Measurements from ENCODE around the gene HOXA11.
A peak's percentile ranks its signal among the peaks of the same experiment; 100 is the strongest.

Gene HOXA11

GRCh38 chr7:27152816-27153442 is 32.1 kb downstream of the HOXA11 start:
- peak overlapping the region; percentile 97 to 100 (median 99) for H3K27ac Mint-ChIP-seq
- H3K4me1 Mint-ChIP-seq: peaks cover 41% of the 10 kb centered on the region
- H3K9me3 Mint-ChIP-seq: no peaks in the 10 kb centered on the region
- H3K4me3 Mint-ChIP-seq: peak overlapping the region; percentile 95 to 98 (median 96)
- H3K36me3 Mint-ChIP-seq (ENCODE audit: low read depth): peaks cover 45% of the 10 kb centered on the region
- peaks cover 4% of the 10 kb centered on the region for H3K27me3 Mint-ChIP-seq (ENCODE audit: low read depth)
- no peak for TF ChIP-seq CTCF (IDR thresholded peaks at IDR 0.05; ENCODE audit: unreplicated experiment in 3 of 3)

- peak within 1 kb of the TSS; percentile 95 to 98 (median 96) for H3K4me3 Mint-ChIP-seq
- no peak for TF ChIP-seq CTCF (IDR thresholded peaks at IDR 0.05; ENCODE audit: unreplicated experiment in 3 of 3)
- peaks cover 4% of the 10 kb centered on the region for H3K27me3 Mint-ChIP-seq (ENCODE audit: low read depth)
- peaks cover 40% of the 10 kb centered on the region for H3K4me1 Mint-ChIP-seq
- peak within 1 kb of the TSS; percentile 97 to 100 (median 99) for H3K27ac Mint-ChIP-seq
- peaks cover 48% of the 10 kb centered on the region for H3K36me3 Mint-ChIP-seq (ENCODE audit: low read depth)
- no peaks in the 10 kb centered on the region for H3K9me3 Mint-ChIP-seq
These were observed 32.9 kb downstream of the HOXA11 start, which contains the start of gene HOXA3 for GRCh38 chr7:27151931-27152815. TSS of gene HOXA3 (minus strand) at chr7:27152583. CDS start at chr7:27110640, 41,943 bp downstream.

- TF ChIP-seq CTCF (IDR thresholded peaks at IDR 0.05; ENCODE audit: unreplicated experiment in 3 of 3): no peak
- Mint-ChIP-seq H3K9me3 (no peaks in the 10 kb centered on the region), H3K4me3 (peak overlapping the region; percentile 95 to 98 (median 96)), H3K27me3 (ENCODE audit: low read depth) (peaks cover 3% of the 10 kb centered on the region), H3K27ac (peak overlapping the region; percentile 97 to 100 (median 99)), H3K36me3 (ENCODE audit: low read depth) (peaks cover 55% of the 10 kb centered on the region), H3K4me1 (peaks cover 48% of the 10 kb centered on the region)
These were observed 33.6 kb downstream of the HOXA11 start for GRCh38 chr7:27151341-27151930.

GRCh38 chr7:27150568-27151340 is 34.3 kb downstream of the HOXA11 start:
- H3K4me3 Mint-ChIP-seq: peak overlapping the region; percentile 95 to 98 (median 96)
- H3K9me3 Mint-ChIP-seq: no peaks in the 10 kb centered on the region
- H3K27me3 Mint-ChIP-seq (ENCODE audit: low read depth): no peaks in the 10 kb centered on the region
- H3K27ac Mint-ChIP-seq: peak overlapping the region; percentile 97 to 100 (median 99)
- H3K36me3 Mint-ChIP-seq (ENCODE audit: low read depth): peaks cover 62% of the 10 kb centered on the region
- H3K4me1 Mint-ChIP-seq: peaks cover 54% of the 10 kb centered on the region
- TF ChIP-seq CTCF (IDR thresholded peaks at IDR 0.05; ENCODE audit: unreplicated experiment in 3 of 3): peak; percentile 88 to 96 (median 94)

GRCh38 chr7:27149842-27150567 is 35.0 kb downstream of the HOXA11 start:
- Mint-ChIP-seq H3K27me3 (ENCODE audit: low read depth) (no peaks in the 10 kb centered on the region), H3K36me3 (ENCODE audit: low read depth) (peaks cover 69% of the 10 kb centered on the region), H3K27ac (peak overlapping the region; percentile 97 to 100 (median 99)), H3K4me1 (peaks cover 61% of the 10 kb centered on the region), H3K9me3 (no peaks in the 10 kb centered on the region), H3K4me3 (peak overlapping the region; percentile 95 to 98 (median 96))
- no peak for TF ChIP-seq CTCF (IDR thresholded peaks at IDR 0.05; ENCODE audit: unreplicated experiment in 3 of 3)
